Right renal pelvis (tissue), 4 donors: ENCODE results near the gene FBXO10. TPM values are rescaled to one million over a fixed set of nuclear protein-coding genes. Genes with fewer than 3 reads are reported as not detected.
"Not testable (repeated sequence)": the region's sequence is repeated elsewhere in the genome, so short reads cannot be mapped to it uniquely, and the experiment has no call there.

ENCODE experiments used
- DNase-seq, 4 donors: peaks; one replicate each; pipeline ENCODE4 v3.0.0-alpha.2; 2013; ENCODE audit warnings: low read depth in 4 of 4, low spot score in 3 of 4, missing footprints in 1 of 4
- polyA plus RNA-seq, 4 donors: library from polyadenylated mRNA; unstranded; fragments of 120-200 nt; gene quantifications; one replicate each; pipeline ENCODE4 v1.2.1, GENCODE V29; 2013; ENCODE audit not compliant: insufficient read length in 4 of 4

The FBXO10 gene
- polyA plus RNA-seq: 10 to 100 TPM; 13.3 to 14.8 (median 13.7) TPM

GRCh38 chr9:37575921-37576721 is at the start of gene FBXO10:
FBXO10 (minus strand) TSS chr9:37576380; CDS start chr9:37541768, 34,612 bp downstream.
- DNase-seq: peak; percentile 65 to 69 (median 68)

GRCh38 chr9:37625758-37626147 is 49.6 kb upstream of the FBXO10 start:
- no peak for DNase-seq

- no peak for DNase-seq
These were observed 49.0 kb upstream of the FBXO10 start for GRCh38 chr9:37625036-37625757.

- no peak for DNase-seq
These were observed 47.9 kb upstream of the FBXO10 start for GRCh38 chr9:37624073-37624472.

GRCh38 chr9:37623267-37623666 is 47.1 kb upstream of the FBXO10 start:
- DNase-seq: no peak

GRCh38 chr9:37622462-37622861 is 46.3 kb upstream of the FBXO10 start:
- no peak for DNase-seq

GRCh38 chr9:37621273-37622121 is 45.3 kb upstream of the FBXO10 start:
- DNase-seq: no peak

- no peak for DNase-seq
These were observed 44.2 kb upstream of the FBXO10 start for GRCh38 chr9:37620396-37620795.

GRCh38 chr9:37619806-37620205 is 43.6 kb upstream of the FBXO10 start:
- no peak for DNase-seq

GRCh38 chr9:37618817-37619216 is 42.6 kb upstream of the FBXO10 start:
- DNase-seq: no peak

GRCh38 chr9:37617832-37618231 is 41.7 kb upstream of the FBXO10 start:
- DNase-seq: no peak

GRCh38 chr9:37617161-37617560 is 41.0 kb upstream of the FBXO10 start:
- no peak for DNase-seq

GRCh38 chr9:37611961-37612360 is 35.8 kb upstream of the FBXO10 start:
- DNase-seq: no peak

GRCh38 chr9:37611014-37611413 is 34.8 kb upstream of the FBXO10 start:
- DNase-seq: no peak

GRCh38 chr9:37609735-37610397 is 33.7 kb upstream of the FBXO10 start:
- DNase-seq: no peak

- DNase-seq: no peak
These were observed 32.1 kb upstream of the FBXO10 start for GRCh38 chr9:37608250-37608649.

GRCh38 chr9:37604296-37604695 is 28.1 kb upstream of the FBXO10 start:
- DNase-seq: no peak

GRCh38 chr9:37602817-37603216 is 26.6 kb upstream of the FBXO10 start:
- no peak for DNase-seq

GRCh38 chr9:37602061-37602460 is 25.9 kb upstream of the FBXO10 start:
- DNase-seq: not testable (repeated sequence)

- DNase-seq: no peak
These were observed 20.3 kb upstream of the FBXO10 start for GRCh38 chr9:37596504-37596903.
